ENCODE measurements around the gene NOD2.

The NOD2 gene

GRCh38 chr16:50752471-50753235 lies 59.2 kb downstream of the NOD2 start:
- TF ChIP-seq CTCF (conservative IDR thresholded peaks at IDR 0.05; ENCODE audit: low read depth, low read length) = no peak
- H3K4me3 ChIP-seq (ENCODE audit: low read length) = no peak overlapping the region
- no peak for DNase-seq (ENCODE audit: low read depth)

- peak; percentile 30 for DNase-seq (ENCODE audit: low read depth)
- H3K4me3 ChIP-seq (ENCODE audit: low read length) = no peak overlapping the region
- no peak for TF ChIP-seq CTCF (conservative IDR thresholded peaks at IDR 0.05; ENCODE audit: low read depth, low read length)
Observed at GRCh38 chr16:50756473-50756872, 63.1 kb downstream of the NOD2 start.

- no peak overlapping the region for H3K4me3 ChIP-seq (ENCODE audit: low read length)
- DNase-seq (ENCODE audit: low read depth) = no peak
- no peak for TF ChIP-seq CTCF (conservative IDR thresholded peaks at IDR 0.05; ENCODE audit: low read depth, low read length)
Observed at GRCh38 chr16:50761267-50761666, 67.9 kb downstream of the NOD2 start.

GRCh38 chr16:50762241-50762640 lies 68.8 kb downstream of the NOD2 start:
- TF ChIP-seq CTCF (conservative IDR thresholded peaks at IDR 0.05; ENCODE audit: low read depth, low read length) = no peak
- DNase-seq (ENCODE audit: low read depth) = no peak
- no peak overlapping the region for H3K4me3 ChIP-seq (ENCODE audit: low read length)

- TF ChIP-seq CTCF (conservative IDR thresholded peaks at IDR 0.05; ENCODE audit: low read depth, low read length) = no peak
- H3K4me3 ChIP-seq (ENCODE audit: low read length) = no peak overlapping the region
- DNase-seq (ENCODE audit: low read depth) = no peak
Observed at GRCh38 chr16:50763211-50763610, 69.8 kb downstream of the NOD2 start.

- no peak for DNase-seq (ENCODE audit: low read depth)
- TF ChIP-seq CTCF (conservative IDR thresholded peaks at IDR 0.05; ENCODE audit: low read depth, low read length) = no peak
- no peak overlapping the region for H3K4me3 ChIP-seq (ENCODE audit: low read length)
Observed at GRCh38 chr16:50765260-50765659, 71.9 kb downstream of the NOD2 start.

GRCh38 chr16:50765861-50766260 lies 72.5 kb downstream of the NOD2 start:
- no peak for TF ChIP-seq CTCF (conservative IDR thresholded peaks at IDR 0.05; ENCODE audit: low read depth, low read length)
- H3K4me3 ChIP-seq (ENCODE audit: low read length) = no peak overlapping the region
- DNase-seq (ENCODE audit: low read depth) = no peak
